ENCODE data around the gene JPH2.
"Not testable (repeated sequence)": the region's sequence is repeated elsewhere in the genome, so short reads cannot be mapped to it uniquely, and the experiment has no call there.

The JPH2 gene

DNA sequence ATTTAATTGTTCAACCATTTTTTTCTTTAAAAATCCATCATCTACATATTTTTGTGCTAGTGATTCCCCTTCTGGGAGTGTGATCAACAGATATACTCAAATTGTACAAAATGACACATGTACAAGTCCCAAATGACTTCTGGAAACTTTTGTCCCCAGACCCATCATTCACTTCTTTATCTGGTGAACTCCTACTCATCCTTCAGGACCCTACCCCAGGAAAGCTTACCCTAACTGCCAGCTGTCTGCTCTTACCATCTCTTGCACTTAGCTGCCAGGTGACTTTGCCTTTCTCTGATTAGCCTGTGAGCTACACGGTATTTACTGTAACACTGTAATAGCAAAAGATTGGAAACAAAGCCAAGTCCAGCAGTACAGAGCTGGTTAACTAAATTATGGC lies 55.3 kb downstream of the JPH2 start:
- no peak for TF ChIP-seq CTCF (IDR thresholded peaks at IDR 0.05; ENCODE audit: insufficient read depth, low read depth, low read length, missing control alignments)
- H3K4me3 ChIP-seq (ENCODE audit: low read depth, low read length): no peak overlapping the region
- DNase-seq (ENCODE audit: low read depth): no peak

- DNase-seq (ENCODE audit: low read depth): no peak
- no peak overlapping the region for H3K4me3 ChIP-seq (ENCODE audit: low read depth, low read length)
- TF ChIP-seq CTCF (IDR thresholded peaks at IDR 0.05; ENCODE audit: insufficient read depth, low read depth, low read length, missing control alignments): no peak
Measured at GRCh38 chr20:44129911-44130718, 56.9 kb downstream of the JPH2 start.

GRCh38 chr20:44129300-44129699 lies 57.7 kb downstream of the JPH2 start:
- not testable (repeated sequence) for H3K4me3 ChIP-seq (ENCODE audit: low read depth, low read length); DNase-seq (ENCODE audit: low read depth)

GRCh38 chr20:44126445-44126844 lies 60.5 kb downstream of the JPH2 start:
- TF ChIP-seq CTCF (IDR thresholded peaks at IDR 0.05; ENCODE audit: insufficient read depth, low read depth, low read length, missing control alignments): no peak
- DNase-seq (ENCODE audit: low read depth): no peak
- no peak overlapping the region for H3K4me3 ChIP-seq (ENCODE audit: low read depth, low read length)

DNA sequence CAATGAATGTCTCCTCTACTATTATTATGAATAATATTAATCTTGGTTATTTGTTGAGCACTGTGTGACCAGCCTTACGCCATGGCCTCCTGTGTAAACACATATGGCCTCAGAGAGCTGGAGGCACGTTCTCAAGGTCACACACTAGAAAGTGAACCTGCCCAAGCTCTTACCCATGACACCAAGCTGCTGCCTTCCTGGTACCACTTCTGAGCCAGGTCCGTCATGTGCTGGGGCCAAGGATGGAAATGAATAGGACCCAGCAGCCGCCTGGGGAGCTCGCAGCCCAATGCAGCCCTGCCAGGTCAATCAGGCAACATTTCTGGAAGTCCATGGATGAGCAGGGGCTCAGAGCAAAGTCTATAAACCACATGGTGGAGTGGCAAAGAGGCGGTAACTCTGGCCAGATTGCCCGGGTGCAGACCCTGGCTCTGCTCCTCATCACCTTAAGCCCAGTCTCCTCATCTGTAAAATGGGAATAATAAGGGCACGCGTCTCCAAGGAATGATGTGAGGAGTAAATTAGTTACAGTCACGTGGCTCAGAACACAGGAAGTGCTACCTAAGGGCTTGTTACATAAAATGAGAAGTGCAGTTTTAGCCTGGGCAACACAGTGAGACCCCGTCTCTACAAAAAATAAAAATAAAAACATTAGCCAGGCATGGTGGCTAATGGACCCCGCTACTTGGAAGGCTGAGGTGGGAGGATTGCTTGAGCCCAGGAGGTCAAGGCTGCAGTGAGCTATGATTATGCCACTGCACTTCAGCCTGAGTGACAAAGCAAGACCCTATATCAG lies 61.5 kb downstream of the JPH2 start:
- TF ChIP-seq CTCF (IDR thresholded peaks at IDR 0.05; ENCODE audit: insufficient read depth, low read depth, low read length, missing control alignments): no peak
- DNase-seq (ENCODE audit: low read depth): no peak
- no peak overlapping the region for H3K4me3 ChIP-seq (ENCODE audit: low read depth, low read length)

GRCh38 chr20:44123874-44124535 lies 63.0 kb downstream of the JPH2 start:
- TF ChIP-seq CTCF (IDR thresholded peaks at IDR 0.05; ENCODE audit: insufficient read depth, low read depth, low read length, missing control alignments): no peak
- H3K4me3 ChIP-seq (ENCODE audit: low read depth, low read length): no peak overlapping the region
- no peak for DNase-seq (ENCODE audit: low read depth)

GRCh38 chr20:44123251-44123650 lies 63.7 kb downstream of the JPH2 start:
- no peak overlapping the region for H3K4me3 ChIP-seq (ENCODE audit: low read depth, low read length)
- DNase-seq (ENCODE audit: low read depth): no peak
- TF ChIP-seq CTCF (IDR thresholded peaks at IDR 0.05; ENCODE audit: insufficient read depth, low read depth, low read length, missing control alignments): no peak
